GM19328 (cell line): ENCODE data around the gene DTNBP1.

Experiments
- ATAC-seq: cut with Tn5 transposase; IDR thresholded peaks from one replicate; pipeline ENCODE4 v1.9.1; 2021; ENCODE audit warnings: mild to moderate bottlenecking, moderate library complexity; ENCODE audit not compliant: unreplicated experiment

The DTNBP1 gene

GRCh38 chr6:15626878-15627674 is 35.8 kb downstream of the DTNBP1 start:
- ATAC-seq, result no peak

GRCh38 chr6:15626160-15626559 is 36.7 kb downstream of the DTNBP1 start:
- no peak for ATAC-seq

GRCh38 chr6:15623276-15624116 is 39.3 kb downstream of the DTNBP1 start:
- no peak for ATAC-seq

GRCh38 chr6:15622045-15622740 is 40.6 kb downstream of the DTNBP1 start:
- ATAC-seq, result no peak

- ATAC-seq, result peak; percentile 78
Measured at GRCh38 chr6:15621203-15622044, 41.4 kb downstream of the DTNBP1 start.

- no peak for ATAC-seq
Measured at GRCh38 chr6:15620611-15621010, 42.2 kb downstream of the DTNBP1 start.

GRCh38 chr6:15619330-15619729 is 43.5 kb downstream of the DTNBP1 start:
- ATAC-seq, result no peak

- ATAC-seq, result no peak
Measured at GRCh38 chr6:15618685-15619084, 44.1 kb downstream of the DTNBP1 start.

- ATAC-seq, result no peak
Measured at GRCh38 chr6:15616261-15616660, 46.6 kb downstream of the DTNBP1 start.

- no peak for ATAC-seq
Measured at GRCh38 chr6:15615802-15616201, 47.0 kb downstream of the DTNBP1 start.

GRCh38 chr6:15614277-15614676 is 48.6 kb downstream of the DTNBP1 start:
- no peak for ATAC-seq

GRCh38 chr6:15608396-15608795 is 54.4 kb downstream of the DTNBP1 start:
- ATAC-seq, result no peak

GRCh38 chr6:15607603-15608002 is 55.2 kb downstream of the DTNBP1 start:
- ATAC-seq, result no peak

GRCh38 chr6:15606347-15606746 is 56.5 kb downstream of the DTNBP1 start:
- no peak for ATAC-seq

GRCh38 chr6:15604843-15605242 is 58.0 kb downstream of the DTNBP1 start:
- ATAC-seq, result no peak

GRCh38 chr6:15602154-15602553 is 60.7 kb downstream of the DTNBP1 start:
- no peak for ATAC-seq

GRCh38 chr6:15598273-15598798 is 64.5 kb downstream of the DTNBP1 start:
- ATAC-seq, result no peak

- no peak for ATAC-seq
Measured at GRCh38 chr6:15596186-15596896, 66.5 kb downstream of the DTNBP1 start.

GRCh38 chr6:15595461-15596173 is 67.2 kb downstream of the DTNBP1 start:
- no peak for ATAC-seq
